ENCODE data around the gene ELP1. TPM values are rescaled to one million over a fixed set of nuclear protein-coding genes. Genes with fewer than 3 reads are reported as not detected.
"Not testable (repeated sequence)": the region's sequence is repeated elsewhere in the genome, so short reads cannot be mapped to it uniquely, and the experiment has no call there.

ELP1 gene
- total and polyA plus RNA-seq, 2 experiments from 2014 or later: 25.0 to 31.7 TPM

- no peak for TF ChIP-seq CTCF (IDR thresholded peaks at IDR 0.05; ENCODE audit: low read depth, low read length)
- Histone ChIP-seq H3K4me1 (ENCODE audit: low read depth) (no peaks in the 10 kb centered on the region), H3K27me3 (no peaks in the 10 kb centered on the region), H3K27ac (no peak overlapping the region), H3K9me3 (ENCODE audit: low read depth) (no peaks in the 10 kb centered on the region), H3K4me3 (no peak overlapping the region), H3K36me3 (no peaks in the 10 kb centered on the region)
- no peak for DNase-seq (ENCODE audit: low read depth in 1 of 2, low spot score in 1 of 2)
These were observed 89.1 kb downstream of the ELP1 start for GRCh38 chr9:108844856-108845255.

GRCh38 chr9:108844391-108844790 is 89.5 kb downstream of the ELP1 start:
- Histone ChIP-seq H3K27ac (no peak overlapping the region), H3K36me3 (no peaks in the 10 kb centered on the region), H3K9me3 (ENCODE audit: low read depth) (no peaks in the 10 kb centered on the region), H3K27me3 (no peaks in the 10 kb centered on the region), H3K4me3 (no peak overlapping the region), H3K4me1 (ENCODE audit: low read depth) (no peaks in the 10 kb centered on the region)
- DNase-seq (ENCODE audit: low read depth in 1 of 2, low spot score in 1 of 2): no peak
- no peak for TF ChIP-seq CTCF (IDR thresholded peaks at IDR 0.05; ENCODE audit: low read depth, low read length)

GRCh38 chr9:108842610-108843295 is 91.2 kb downstream of the ELP1 start:
- Histone ChIP-seq H3K27ac (no peak overlapping the region), H3K4me3 (no peak overlapping the region), H3K36me3 (no peaks in the 10 kb centered on the region), H3K27me3 (no peaks in the 10 kb centered on the region), H3K9me3 (ENCODE audit: low read depth) (no peaks in the 10 kb centered on the region), H3K4me1 (ENCODE audit: low read depth) (no peaks in the 10 kb centered on the region)
- no peak for TF ChIP-seq CTCF (IDR thresholded peaks at IDR 0.05; ENCODE audit: low read depth, low read length)
- no peak for DNase-seq (ENCODE audit: low read depth in 1 of 2, low spot score in 1 of 2)

GRCh38 chr9:108839561-108839960 is 94.4 kb downstream of the ELP1 start:
- not testable (repeated sequence) for H3K27me3 ChIP-seq

GRCh38 chr9:108838017-108838416 is 95.9 kb downstream of the ELP1 start:
- Histone ChIP-seq H3K4me3 (no peak overlapping the region), H3K27ac (no peak overlapping the region)

More at GRCh38 chr9:108839561-108839960, 94.4 kb downstream of the ELP1 start:
- not testable (repeated sequence) for H3K36me3 ChIP-seq; H3K4me1 ChIP-seq (ENCODE audit: low read depth); DNase-seq (ENCODE audit: low read depth in 1 of 2, low spot score in 1 of 2); H3K4me3 ChIP-seq; H3K27ac ChIP-seq; H3K9me3 ChIP-seq (ENCODE audit: low read depth)

More at GRCh38 chr9:108838017-108838416, 95.9 kb downstream of the ELP1 start:
- TF ChIP-seq CTCF (IDR thresholded peaks at IDR 0.05; ENCODE audit: low read depth, low read length): no peak
- H3K9me3 ChIP-seq (ENCODE audit: low read depth): no peaks in the 10 kb centered on the region
- H3K36me3 ChIP-seq: no peaks in the 10 kb centered on the region
- peak in 1 of 2 donors; percentile 49 for DNase-seq (ENCODE audit: low read depth in 1 of 2, low spot score in 1 of 2)
- H3K27me3 ChIP-seq: no peaks in the 10 kb centered on the region
- H3K4me1 ChIP-seq (ENCODE audit: low read depth): no peaks in the 10 kb centered on the region
